Muscle layer of colon (tissue), 2 donors: Measurements from ENCODE around the gene PLXND1.

Experiments used
- H3K27ac ChIP-seq: one replicate; pipeline ENCODE4 v1.7.0; 2013; ENCODE audit warnings: low read depth, mild to moderate bottlenecking, low read length, moderate library complexity
- H3K27me3 ChIP-seq, 2 donors: one replicate each; pipeline ENCODE4 v1.7.0; 2013; ENCODE audit warnings: low read length in 2 of 2, mild to moderate bottlenecking in 2 of 2; ENCODE audit not compliant: insufficient read depth in 2 of 2, control insufficient read depth in 1 of 2
- H3K36me3 ChIP-seq: one replicate; pipeline ENCODE4 v1.7.0; 2013; ENCODE audit warnings: mild to moderate bottlenecking, low read length; ENCODE audit not compliant: insufficient read depth
- H3K4me1 ChIP-seq: one replicate; pipeline ENCODE4 v1.7.0; 2013; ENCODE audit warnings: mild to moderate bottlenecking, low read length; ENCODE audit not compliant: insufficient read depth
- H3K4me3 ChIP-seq, 2 donors: one replicate each; pipeline ENCODE4 v1.7.0; 2013; ENCODE audit warnings: low read length in 2 of 2, low read depth in 1 of 2, mild to moderate bottlenecking in 1 of 2, moderate library complexity in 1 of 2
- H3K9ac ChIP-seq: one replicate; pipeline ENCODE4 v1.7.0; 2013; ENCODE audit warnings: low read length
- H3K9me3 ChIP-seq: one replicate; pipeline ENCODE4 v1.7.0; 2013; ENCODE audit warnings: mild to moderate bottlenecking, low read length
- donor health status: abdominal sarcoma.
- donor health status: Adenocarcinoma of cecum.

The PLXND1 gene

GRCh38 chr3:129528589-129529100 lies 77.8 kb downstream of the PLXND1 start, which contains the start of gene RHO:
Gene RHO, plus strand, starts transcription at chr3:129528639. Its CDS starts 95 bp downstream, at chr3:129528734.
- H3K4me3 ChIP-seq: no peak within 1 kb of the TSS
- H3K36me3 ChIP-seq: no peaks in the 10 kb centered on the region
- no peak within 1 kb of the TSS for H3K27ac ChIP-seq
- no peak within 1 kb of the TSS for H3K9ac ChIP-seq
- no peaks in the 10 kb centered on the region for H3K4me1 ChIP-seq
- no peaks in the 10 kb centered on the region for H3K9me3 ChIP-seq
- H3K27me3 ChIP-seq: no peaks in the 10 kb centered on the region

DNA sequence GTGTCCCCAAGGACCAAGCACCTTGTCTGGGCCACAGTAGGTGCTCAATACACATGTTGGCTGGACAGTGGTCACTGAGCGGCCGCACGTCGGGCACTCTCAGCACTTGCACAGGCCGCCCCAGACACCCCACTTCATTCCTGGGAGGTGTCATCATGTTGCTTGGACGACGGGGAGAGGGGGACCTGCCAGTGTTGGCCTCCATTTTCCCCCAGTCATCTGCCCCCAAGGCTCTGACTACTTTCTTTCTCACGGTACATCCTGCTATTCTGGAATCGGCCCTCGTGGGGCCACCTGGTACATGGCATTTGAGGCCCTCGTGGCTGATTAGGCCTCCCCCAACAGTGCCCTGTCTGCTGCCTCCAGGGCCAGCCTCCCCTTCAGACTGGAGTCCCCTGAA lies 79.2 kb downstream of the PLXND1 start:
- Histone ChIP-seq H3K9me3 (no peaks in the 10 kb centered on the region), H3K4me1 (no peaks in the 10 kb centered on the region), H3K9ac (no peak overlapping the region), H3K27me3 (no peaks in the 10 kb centered on the region), H3K36me3 (no peaks in the 10 kb centered on the region), H3K27ac (no peak overlapping the region), H3K4me3 (no peak overlapping the region)

DNA sequence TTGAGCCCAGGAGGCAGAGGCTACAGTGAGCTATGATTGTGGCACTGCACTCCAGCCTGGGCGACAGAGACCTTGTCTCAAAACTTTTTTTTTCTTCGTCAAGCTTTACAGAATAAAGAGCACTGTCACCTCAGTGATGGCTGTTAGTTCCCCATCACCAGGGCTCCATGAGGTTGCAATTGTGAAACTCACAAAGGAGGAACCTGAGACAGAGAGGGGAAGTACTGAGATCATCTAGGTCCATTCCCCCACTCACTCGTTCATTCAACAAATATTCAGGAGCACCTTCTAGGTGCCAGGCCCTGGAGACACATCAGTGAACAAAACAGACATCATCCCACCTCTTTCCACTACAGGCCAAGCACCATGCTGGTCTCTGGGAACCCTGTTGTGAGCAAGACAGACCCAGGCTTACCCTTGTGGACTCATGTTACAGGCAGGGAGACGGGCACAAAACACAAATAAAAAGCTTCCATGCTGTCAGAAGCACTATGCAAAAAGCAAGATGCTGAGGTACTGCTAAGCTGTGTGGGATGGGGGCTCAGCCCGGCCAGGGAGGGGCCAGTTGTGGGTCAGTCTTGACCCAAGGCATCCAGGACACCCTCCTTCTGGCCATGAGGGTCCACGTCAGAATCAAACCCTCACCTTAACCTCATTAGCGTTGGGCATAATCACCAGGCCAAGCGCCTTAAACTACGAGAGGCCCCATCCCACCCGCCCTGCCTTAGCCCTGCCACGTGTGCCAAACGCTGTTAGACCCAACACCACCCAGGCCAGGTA lies 80.2 kb downstream of the PLXND1 start:
- no peak overlapping the region for H3K9ac ChIP-seq
- no peaks in the 10 kb centered on the region for H3K4me1 ChIP-seq
- no peak overlapping the region for H3K27ac ChIP-seq
- no peaks in the 10 kb centered on the region for H3K27me3 ChIP-seq
- no peaks in the 10 kb centered on the region for H3K9me3 ChIP-seq
- no peak overlapping the region for H3K4me3 ChIP-seq
- H3K36me3 ChIP-seq: no peaks in the 10 kb centered on the region

DNA sequence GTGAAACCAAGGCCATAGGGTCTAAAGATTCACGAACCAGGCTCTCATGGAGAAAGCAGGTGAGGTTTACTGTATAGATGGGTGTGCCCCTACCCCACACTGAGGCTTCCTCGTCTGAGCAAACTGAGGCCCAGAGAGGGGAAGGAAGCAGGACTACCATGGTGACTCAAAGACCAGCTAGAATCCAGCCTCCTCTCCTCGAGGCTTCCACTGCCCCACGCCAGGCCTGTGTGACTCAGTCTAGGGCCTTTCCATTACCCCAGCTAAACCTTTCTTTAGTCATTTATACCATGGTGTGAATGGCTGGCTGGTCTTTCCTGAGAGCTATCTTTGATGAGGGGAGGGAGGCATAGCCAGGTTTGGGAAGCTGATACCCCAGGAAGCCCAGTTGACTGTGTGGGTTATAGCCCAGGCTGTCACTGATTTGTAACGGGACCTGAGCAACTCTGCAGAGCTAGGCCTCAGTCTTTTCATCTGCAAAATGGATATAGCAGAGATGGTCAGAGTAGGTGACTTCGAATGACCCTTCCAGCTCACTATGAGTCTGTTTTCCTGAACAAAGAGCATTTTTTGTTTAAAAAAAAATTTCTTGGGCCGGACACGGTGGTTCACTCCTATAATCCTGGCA lies 81.0 kb downstream of the PLXND1 start:
- no peak overlapping the region for H3K4me3 ChIP-seq
- H3K9me3 ChIP-seq: no peaks in the 10 kb centered on the region
- H3K27me3 ChIP-seq: no peaks in the 10 kb centered on the region
- H3K9ac ChIP-seq: no peak overlapping the region
- no peaks in the 10 kb centered on the region for H3K36me3 ChIP-seq
- no peaks in the 10 kb centered on the region for H3K4me1 ChIP-seq
- H3K27ac ChIP-seq: no peak overlapping the region

GRCh38 chr3:129524081-129524480 lies 82.4 kb downstream of the PLXND1 start:
- peaks cover 7% of the 10 kb centered on the region for H3K36me3 ChIP-seq
- H3K27ac ChIP-seq: no peak overlapping the region
- H3K27me3 ChIP-seq: no peaks in the 10 kb centered on the region
- H3K4me3 ChIP-seq: no peak overlapping the region
- H3K9me3 ChIP-seq: no peaks in the 10 kb centered on the region
- H3K4me1 ChIP-seq: no peaks in the 10 kb centered on the region
- H3K9ac ChIP-seq: no peak overlapping the region

DNA sequence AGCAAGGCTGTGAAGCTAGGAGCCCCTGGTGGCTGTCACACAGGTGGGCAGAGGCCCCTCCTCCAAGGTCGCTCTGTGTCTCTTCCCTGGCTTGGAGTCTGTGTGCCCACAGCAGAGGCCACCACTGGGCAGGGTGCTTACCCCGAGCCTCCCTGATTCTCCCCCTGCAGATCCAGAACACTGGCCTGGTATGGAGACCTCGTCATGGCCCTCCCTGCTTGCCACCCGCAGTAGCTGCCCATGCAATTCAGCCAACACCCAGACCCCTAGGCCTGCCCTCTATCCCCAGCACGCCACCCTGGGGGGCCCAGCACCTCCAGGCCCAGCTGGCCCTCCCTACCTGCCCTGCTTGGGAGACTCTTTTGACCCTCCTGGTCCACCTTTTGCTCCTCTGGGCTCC lies 83.5 kb downstream of the PLXND1 start:
- H3K4me1 ChIP-seq: no peaks in the 10 kb centered on the region
- no peaks in the 10 kb centered on the region for H3K27me3 ChIP-seq
- no peak overlapping the region for H3K27ac ChIP-seq
- H3K4me3 ChIP-seq: no peak overlapping the region
- no peaks in the 10 kb centered on the region for H3K9me3 ChIP-seq
- H3K9ac ChIP-seq: no peak overlapping the region
- H3K36me3 ChIP-seq: peaks cover 9% of the 10 kb centered on the region

GRCh38 chr3:129521611-129522010 lies 84.9 kb downstream of the PLXND1 start:
- peaks cover 9% of the 10 kb centered on the region for H3K36me3 ChIP-seq

GRCh38 chr3:129520960-129521359 lies 85.5 kb downstream of the PLXND1 start:
- Histone ChIP-seq H3K27me3 (no peaks in the 10 kb centered on the region), H3K9ac (no peak overlapping the region), H3K27ac (no peak overlapping the region), H3K4me1 (no peaks in the 10 kb centered on the region), H3K36me3 (peaks cover 9% of the 10 kb centered on the region), H3K9me3 (no peaks in the 10 kb centered on the region), H3K4me3 (no peak overlapping the region)

More at GRCh38 chr3:129521611-129522010, 84.9 kb downstream of the PLXND1 start:
- no peaks in the 10 kb centered on the region for H3K9me3 ChIP-seq
- no peak overlapping the region for H3K9ac ChIP-seq
- H3K27me3 ChIP-seq: no peaks in the 10 kb centered on the region
- no peak overlapping the region for H3K27ac ChIP-seq
- H3K4me3 ChIP-seq: no peak overlapping the region
- no peaks in the 10 kb centered on the region for H3K4me1 ChIP-seq

DNA sequence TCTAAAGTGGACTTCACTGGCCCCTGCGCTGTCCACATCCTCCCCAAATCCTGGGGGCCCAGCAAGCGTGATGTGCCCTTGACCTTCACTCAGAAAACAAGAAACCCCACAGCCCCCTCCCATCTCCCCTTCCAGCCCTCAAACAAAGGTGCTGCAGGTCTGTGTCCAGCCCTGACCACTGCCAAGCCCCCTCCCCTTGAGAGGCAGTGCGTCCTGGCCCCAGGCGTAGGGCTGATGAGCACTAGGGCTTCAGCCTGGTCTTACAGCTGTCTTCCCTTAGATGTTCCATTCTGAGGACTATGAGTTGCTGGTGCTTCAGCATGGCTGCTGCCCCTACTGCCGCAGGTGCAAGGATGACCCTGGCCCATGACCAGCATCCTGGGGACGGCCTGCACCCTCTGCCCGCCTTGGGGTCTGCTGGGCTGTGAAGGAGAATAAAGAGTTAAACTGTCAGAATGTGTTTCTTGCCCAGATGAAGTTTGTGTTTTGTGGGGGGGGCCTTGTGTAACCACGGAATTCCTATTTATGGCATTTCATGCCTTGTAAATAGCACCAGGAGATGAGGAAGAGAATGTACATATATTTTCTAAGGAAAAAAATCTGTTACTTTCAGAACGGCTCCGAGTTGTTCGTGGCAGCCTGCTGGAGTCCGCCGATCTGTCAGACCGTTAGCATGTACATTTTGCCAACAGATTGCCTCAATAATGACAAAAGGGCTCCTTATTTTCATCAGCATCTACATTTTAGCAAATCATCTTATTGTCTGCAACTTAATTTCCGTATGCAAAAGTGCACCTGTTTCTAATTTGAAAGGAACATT lies 86.4 kb downstream of the PLXND1 start:
- no peaks in the 10 kb centered on the region for H3K9me3 ChIP-seq
- H3K36me3 ChIP-seq: peaks cover 9% of the 10 kb centered on the region
- H3K27ac ChIP-seq: no peak overlapping the region
- no peaks in the 10 kb centered on the region for H3K4me1 ChIP-seq
- no peaks in the 10 kb centered on the region for H3K27me3 ChIP-seq
- no peak overlapping the region for H3K4me3 ChIP-seq
- H3K9ac ChIP-seq: no peak overlapping the region

GRCh38 chr3:129519449-129519848 lies 87.0 kb downstream of the PLXND1 start:
- Histone ChIP-seq H3K4me1 (no peaks in the 10 kb centered on the region), H3K9ac (no peak overlapping the region), H3K36me3 (peaks cover 9% of the 10 kb centered on the region), H3K27me3 (no peaks in the 10 kb centered on the region), H3K27ac (no peak overlapping the region), H3K9me3 (no peaks in the 10 kb centered on the region), H3K4me3 (no peak overlapping the region)

DNA sequence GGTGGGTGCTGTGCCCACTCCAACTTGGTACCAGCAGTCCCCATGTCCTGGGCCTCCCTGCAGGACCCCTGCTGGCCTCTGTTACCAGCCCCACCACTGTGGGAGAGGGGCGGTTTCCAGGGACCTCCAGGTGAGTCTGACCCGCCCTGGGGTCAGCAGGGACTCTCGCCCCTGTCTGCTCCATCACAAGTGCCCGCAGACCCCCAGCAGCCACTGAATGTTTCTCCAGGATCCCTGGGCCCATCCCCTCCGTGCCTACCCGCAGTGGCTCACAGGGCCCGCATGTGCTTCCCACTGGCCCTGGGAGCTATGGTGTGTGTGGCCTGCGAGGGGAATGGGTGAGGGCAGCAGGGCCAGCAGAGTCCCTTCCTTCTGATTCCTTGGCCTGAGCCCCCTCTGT lies 87.9 kb downstream of the PLXND1 start:
- no peaks in the 10 kb centered on the region for H3K4me1 ChIP-seq
- H3K36me3 ChIP-seq: peaks cover 9% of the 10 kb centered on the region
- no peak overlapping the region for H3K4me3 ChIP-seq
- no peaks in the 10 kb centered on the region for H3K9me3 ChIP-seq
- H3K27ac ChIP-seq: no peak overlapping the region
- no peak overlapping the region for H3K9ac ChIP-seq
- no peaks in the 10 kb centered on the region for H3K27me3 ChIP-seq
